GM18858 (cell line): ENCODE measurements around the gene CDYL.

Source experiments
- ATAC-seq: cut with Tn5 transposase; IDR thresholded peaks from one replicate; pipeline ENCODE4 v1.9.1; 2021; ENCODE audit not compliant: unreplicated experiment

CDYL gene

GRCh38 chr6:4931530-4932227, 155.5 kb downstream of the CDYL start:
- no peak for ATAC-seq

DNA sequence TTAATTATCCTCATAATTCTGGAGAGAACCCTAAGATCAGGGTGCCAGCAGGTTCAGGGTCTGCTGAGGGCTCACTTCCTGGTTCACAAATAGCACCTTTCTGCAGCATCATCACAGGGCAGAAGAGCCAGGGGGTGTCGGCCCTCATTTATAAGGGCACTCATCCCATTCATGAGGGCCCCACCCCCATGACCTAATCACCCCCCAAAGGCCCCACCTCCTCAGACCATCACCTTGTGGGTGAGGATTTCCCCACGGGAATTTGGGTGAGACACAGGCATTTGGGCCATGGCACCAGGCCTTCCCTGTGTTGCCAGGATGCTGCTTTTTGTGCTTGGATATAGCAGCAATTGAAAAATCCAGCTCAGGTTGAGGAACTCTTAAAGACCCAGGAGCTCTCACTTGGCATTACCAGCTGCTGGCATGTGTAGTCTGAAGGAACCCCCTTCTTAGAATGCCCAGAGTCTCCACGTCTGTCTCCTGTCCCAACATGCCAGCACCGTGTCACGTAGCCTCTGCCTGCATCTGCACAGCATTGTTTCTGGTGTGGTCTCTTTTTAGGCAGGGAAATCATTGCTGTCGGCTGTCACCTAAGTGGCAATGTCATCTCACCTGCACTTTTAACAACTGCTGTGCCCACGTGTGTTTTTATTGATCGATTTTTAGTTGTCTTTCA, 156.2 kb downstream of the CDYL start:
- no peak for ATAC-seq

DNA sequence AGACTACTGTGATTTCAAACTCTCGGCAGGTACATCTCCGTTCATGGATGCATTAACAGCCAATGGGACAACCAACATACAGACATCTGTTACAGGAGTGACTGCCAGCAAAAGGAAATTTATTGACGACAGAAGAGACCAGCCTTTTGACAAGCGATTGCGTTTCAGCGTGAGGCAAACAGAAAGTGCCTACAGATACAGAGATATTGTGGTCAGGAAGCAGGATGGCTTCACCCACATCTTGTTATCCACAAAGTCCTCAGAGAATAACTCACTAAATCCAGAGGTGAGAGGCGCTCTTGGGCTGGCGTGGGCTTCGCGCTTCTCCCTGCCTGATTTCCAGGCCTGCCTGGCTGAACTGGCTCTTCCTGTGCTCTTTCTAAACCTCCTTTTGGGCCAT, 159.3 kb downstream of the CDYL start:
- no peak for ATAC-seq

DNA sequence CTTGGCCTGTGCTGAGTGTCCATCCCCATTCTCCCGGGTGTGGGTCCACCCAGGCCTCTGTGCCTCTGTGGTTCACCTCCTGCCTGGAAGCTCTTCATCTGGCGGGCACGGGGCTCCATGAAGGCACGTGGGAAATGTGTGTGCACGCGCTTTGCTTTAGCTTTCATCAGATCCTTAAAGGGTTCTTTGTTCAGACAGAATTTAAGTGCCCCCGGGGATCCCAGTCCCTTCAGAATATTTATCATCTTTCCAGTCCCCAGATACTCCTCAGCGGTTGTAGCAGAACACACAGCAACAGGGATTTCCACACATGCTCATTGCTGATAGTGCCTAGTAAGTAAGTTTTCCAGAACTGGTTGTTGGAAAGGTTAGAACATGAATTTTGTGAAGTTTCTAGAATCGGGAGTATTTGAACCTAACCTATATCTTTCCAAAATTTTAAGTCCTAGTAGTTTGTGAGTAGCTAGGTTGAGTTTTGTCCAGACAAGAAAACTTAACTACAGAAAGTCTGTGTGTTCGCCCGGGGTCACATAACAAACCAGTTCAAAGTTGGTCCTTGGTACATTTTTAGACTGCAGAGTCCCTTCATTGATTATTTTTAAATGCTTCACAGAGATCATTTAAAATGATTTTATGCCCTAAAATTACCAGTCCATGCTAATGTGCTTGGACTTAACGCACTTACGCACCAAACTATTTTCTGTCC, 159.9 kb downstream of the CDYL start:
- ATAC-seq: no peak

- no peak for ATAC-seq
These were observed 160.5 kb downstream of the CDYL start for GRCh38 chr6:4936681-4937041.

DNA sequence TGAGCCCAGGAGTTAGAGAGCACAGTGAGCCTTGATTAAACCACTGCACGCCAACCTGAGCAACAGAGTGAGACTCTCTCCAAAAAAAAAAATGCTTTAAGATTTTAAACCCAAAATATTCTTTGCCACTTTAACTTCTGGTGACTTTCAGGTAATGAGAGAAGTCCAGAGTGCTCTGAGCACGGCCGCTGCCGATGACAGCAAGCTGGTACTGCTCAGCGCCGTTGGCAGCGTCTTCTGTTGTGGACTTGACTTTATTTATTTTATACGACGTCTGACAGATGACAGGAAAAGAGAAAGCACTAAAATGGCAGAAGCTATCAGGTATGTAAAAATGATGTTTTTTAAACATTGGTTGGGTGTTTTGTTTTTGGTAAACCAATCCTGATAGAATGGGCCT, 161.2 kb downstream of the CDYL start:
- no peak for ATAC-seq

- ATAC-seq: no peak
These were observed 163.0 kb downstream of the CDYL start for GRCh38 chr6:4939241-4939640.

GRCh38 chr6:4940416-4940815, 164.2 kb downstream of the CDYL start:
- ATAC-seq: no peak

GRCh38 chr6:4941782-4942672, 165.8 kb downstream of the CDYL start:
- ATAC-seq: peak; percentile 68

DNA sequence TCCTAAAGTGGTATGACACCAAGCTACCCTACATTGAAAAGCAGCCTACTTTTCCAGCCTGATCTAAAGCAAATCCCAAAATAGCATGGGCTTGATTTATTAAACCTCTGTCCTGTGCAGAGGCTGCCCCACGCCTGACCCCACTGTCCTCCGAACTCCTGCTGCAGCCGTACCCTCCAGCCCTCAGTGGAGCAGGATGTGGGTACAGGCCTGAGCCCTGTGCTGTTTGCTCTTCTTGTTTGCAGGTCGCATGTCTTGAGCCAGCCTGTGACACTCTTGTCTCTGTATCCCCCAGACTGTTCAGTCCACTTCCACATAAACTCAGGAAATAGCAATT, 166.4 kb downstream of the CDYL start:
- no peak for ATAC-seq

GRCh38 chr6:4943716-4944115, 167.5 kb downstream of the CDYL start:
- ATAC-seq: no peak

GRCh38 chr6:4944325-4944724, 168.1 kb downstream of the CDYL start:
- ATAC-seq: no peak

- no peak for ATAC-seq
These were observed 170.3 kb downstream of the CDYL start for GRCh38 chr6:4946521-4946920.

DNA sequence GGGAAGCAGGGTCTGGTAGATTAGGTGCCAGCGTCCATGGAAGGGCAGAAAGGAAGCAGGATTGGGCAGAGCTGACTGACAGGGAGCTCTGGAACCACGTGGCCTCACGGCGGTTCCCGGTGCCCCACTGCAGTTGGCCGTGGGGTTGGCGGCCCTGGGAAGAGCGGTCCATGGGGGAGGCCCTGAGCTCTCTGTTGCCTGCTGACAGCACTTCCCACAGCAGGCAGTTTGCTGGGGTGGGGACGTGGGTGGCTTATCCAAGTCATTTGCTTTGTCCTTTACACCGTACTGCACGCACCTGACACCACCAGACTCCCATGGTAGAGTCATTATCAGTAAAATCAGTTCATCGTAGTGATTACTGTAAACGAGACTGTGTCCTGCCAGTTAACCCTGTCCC, 171.5 kb downstream of the CDYL start:
- no peak for ATAC-seq

GRCh38 chr6:4948781-4949450, 172.7 kb downstream of the CDYL start:
- ATAC-seq: no peak

GRCh38 chr6:4950076-4950475, 173.9 kb downstream of the CDYL start:
- ATAC-seq: no peak

GRCh38 chr6:4950836-4951533, 174.8 kb downstream of the CDYL start:
- ATAC-seq: no peak

DNA sequence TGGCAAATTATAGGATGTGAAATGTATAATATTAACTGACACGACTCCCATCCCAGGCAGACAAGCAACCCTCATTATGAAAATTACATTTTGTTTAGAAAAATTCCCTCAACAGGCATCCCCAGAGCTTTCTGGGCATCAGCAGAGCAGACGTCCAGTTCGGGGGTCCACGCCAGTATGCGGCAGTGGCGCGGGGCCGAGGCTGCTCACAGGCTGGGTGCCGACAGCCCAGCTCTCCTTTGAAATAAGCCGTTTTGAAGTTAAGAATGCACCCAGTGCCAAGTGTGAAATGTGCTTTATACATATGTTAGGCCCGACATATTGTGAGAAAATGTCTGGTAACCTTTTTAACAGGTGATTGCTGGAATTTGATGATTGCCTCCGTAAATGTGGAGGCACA, 177.2 kb downstream of the CDYL start:
- ATAC-seq: no peak

DNA sequence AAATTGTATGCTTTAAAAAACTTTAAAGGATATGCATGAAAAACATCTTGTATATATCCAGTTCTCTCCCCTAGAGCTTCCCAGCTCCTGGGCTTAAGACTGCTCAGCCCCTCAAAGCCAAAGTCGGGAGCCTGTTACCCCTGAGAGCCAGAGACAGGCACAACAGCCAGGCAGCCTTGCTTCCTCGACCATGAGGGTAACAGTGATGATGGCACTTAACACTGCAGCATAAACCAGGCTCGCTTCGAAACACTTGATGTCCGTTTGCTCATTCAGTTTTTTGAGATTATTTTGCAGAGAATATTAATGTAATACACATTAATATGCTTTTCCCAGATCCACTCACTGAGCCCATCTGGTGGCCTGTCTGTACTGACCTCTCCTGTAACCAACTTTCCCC, 180.4 kb downstream of the CDYL start:
- no peak for ATAC-seq

GRCh38 chr6:4957521-4958231, 181.5 kb downstream of the CDYL start:
- no peak for ATAC-seq
